Measurements from ENCODE around the gene TSSC4.

TSSC4 gene

DNA sequence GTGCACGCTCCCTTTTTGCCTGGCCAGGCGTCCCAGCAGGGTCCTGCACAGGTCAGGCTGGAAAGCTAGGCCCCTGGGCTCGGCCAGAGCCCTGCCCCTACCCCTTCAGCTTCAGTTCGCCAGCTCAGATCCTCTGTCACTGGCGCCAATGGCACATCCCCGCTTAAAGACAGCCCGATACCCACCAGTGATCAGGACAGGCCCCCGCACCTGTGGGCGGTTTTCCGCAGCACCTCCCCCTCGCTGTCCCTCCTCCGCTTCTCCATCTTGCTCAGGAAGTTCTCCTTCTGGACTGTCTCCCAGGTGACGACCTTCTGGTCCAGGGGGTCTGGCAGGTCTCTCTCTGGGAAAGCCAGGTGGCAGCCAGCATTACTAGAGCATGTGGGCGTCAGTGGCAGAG is 5.9 kb downstream of the TSSC4 start:
- Mint-ChIP-seq H3K9me3 (no peaks in the 10 kb centered on the region), H3K4me3 (peak overlapping the region; percentile 33), H3K36me3 (ENCODE audit: low read depth) (no peaks in the 10 kb centered on the region), H3K27ac (no peak overlapping the region), H3K4me1 (peaks cover 76% of the 10 kb centered on the region), H3K27me3 (ENCODE audit: low read depth, poor library complexity) (peaks cover 5% of the 10 kb centered on the region)
- TF ChIP-seq, protein P1, sequence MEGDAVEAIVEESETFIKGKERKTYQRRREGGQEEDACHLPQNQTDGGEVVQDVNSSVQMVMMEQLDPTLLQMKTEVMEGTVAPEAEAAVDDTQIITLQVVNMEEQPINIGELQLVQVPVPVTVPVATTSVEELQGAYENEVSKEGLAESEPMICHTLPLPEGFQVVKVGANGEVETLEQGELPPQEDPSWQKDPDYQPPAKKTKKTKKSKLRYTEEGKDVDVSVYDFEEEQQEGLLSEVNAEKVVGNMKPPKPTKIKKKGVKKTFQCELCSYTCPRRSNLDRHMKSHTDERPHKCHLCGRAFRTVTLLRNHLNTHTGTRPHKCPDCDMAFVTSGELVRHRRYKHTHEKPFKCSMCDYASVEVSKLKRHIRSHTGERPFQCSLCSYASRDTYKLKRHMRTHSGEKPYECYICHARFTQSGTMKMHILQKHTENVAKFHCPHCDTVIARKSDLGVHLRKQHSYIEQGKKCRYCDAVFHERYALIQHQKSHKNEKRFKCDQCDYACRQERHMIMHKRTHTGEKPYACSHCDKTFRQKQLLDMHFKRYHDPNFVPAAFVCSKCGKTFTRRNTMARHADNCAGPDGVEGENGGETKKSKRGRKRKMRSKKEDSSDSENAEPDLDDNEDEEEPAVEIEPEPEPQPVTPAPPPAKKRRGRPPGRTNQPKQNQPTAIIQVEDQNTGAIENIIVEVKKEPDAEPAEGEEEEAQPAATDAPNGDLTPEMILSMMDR (IDR thresholded peaks at IDR 0.05) = no peak
- DNase-seq = no peak

DNA sequence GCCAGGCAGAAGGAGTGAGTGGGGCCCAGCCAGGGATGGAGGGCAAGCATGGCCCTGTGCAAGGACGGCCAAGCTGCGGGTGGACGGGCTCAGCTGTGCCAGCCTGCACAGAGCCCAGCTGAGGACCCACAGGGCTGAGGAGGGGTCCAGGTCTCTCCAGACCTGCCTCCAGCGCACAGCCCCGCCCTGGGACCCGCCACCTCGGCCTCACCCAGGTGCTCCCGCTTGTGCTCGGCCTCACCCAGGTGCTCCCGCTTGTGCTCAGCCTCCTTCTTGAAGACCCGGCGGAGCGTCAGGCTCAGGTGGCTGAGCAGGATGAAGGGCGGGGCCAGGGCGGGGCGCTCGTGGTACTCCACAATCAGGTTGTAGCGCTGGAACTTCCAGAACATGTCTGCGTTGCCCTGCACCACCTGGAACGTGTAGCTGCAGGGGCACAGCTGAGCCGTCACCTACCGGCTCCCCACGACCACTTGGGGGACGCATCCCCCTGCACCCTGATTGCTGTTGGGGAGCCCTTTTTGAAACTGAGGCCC is 6.4 kb downstream of the TSSC4 start:
- Mint-ChIP-seq H3K9me3 (no peaks in the 10 kb centered on the region), H3K27me3 (ENCODE audit: low read depth, poor library complexity) (peaks cover 5% of the 10 kb centered on the region), H3K27ac (no peak overlapping the region), H3K4me3 (no peak overlapping the region), H3K36me3 (ENCODE audit: low read depth) (no peaks in the 10 kb centered on the region), H3K4me1 (peaks cover 76% of the 10 kb centered on the region)
- DNase-seq = no peak
- TF ChIP-seq, protein P1 (IDR thresholded peaks at IDR 0.05) = no peak

DNA sequence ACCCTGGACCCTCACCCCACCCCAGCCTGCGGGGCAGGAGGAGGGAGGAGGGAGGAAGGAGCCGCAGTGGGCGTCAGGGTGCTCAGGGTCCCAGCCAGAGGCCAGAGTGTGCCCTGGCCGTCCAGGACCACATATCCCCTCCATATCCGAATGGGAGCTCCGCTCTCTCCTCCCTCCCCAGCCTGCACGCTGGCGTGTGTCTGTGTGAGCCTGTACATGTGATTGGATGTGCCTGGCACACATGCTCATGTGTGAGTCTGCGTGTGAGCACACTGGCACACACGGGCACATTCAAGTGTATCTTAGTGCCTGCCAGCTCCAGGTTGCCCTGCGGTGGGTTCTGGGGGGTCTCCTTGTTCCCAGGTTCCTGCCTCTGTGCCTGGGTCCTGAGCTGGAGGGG is 8.1 kb downstream of the TSSC4 start:
- H3K27ac Mint-ChIP-seq = peak overlapping the region; percentile 99
- H3K27me3 Mint-ChIP-seq (ENCODE audit: low read depth, poor library complexity) = peaks cover 5% of the 10 kb centered on the region
- TF ChIP-seq, protein P1 (IDR thresholded peaks at IDR 0.05) = no peak
- peaks cover 75% of the 10 kb centered on the region for H3K4me1 Mint-ChIP-seq
- no peaks in the 10 kb centered on the region for H3K9me3 Mint-ChIP-seq
- H3K4me3 Mint-ChIP-seq = peak overlapping the region; percentile 75
- no peak for DNase-seq
- no peaks in the 10 kb centered on the region for H3K36me3 Mint-ChIP-seq (ENCODE audit: low read depth)

DNA sequence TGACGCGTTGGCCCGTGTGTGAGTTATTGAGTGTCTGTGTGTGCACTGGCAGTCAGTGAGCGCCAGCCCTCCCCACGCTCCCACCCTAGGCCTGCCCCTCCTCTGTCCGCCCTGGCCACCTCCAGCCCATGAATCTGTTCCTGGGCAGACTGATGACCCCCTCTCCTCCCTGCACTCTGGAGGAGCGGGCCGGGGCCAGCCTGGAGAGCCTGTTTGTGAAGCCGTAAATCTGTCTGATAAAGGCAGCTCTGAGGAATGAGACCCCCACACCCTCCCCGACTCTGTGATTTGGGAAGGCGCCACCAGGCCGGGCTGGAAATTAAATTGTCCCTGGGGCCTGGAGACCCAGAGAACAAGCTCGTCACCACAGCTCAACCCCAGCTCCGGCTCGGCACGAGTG is 8.6 kb downstream of the TSSC4 start:
- H3K27me3 Mint-ChIP-seq (ENCODE audit: low read depth, poor library complexity) = peaks cover 5% of the 10 kb centered on the region
- H3K36me3 Mint-ChIP-seq (ENCODE audit: low read depth) = no peaks in the 10 kb centered on the region
- H3K4me3 Mint-ChIP-seq = peak overlapping the region; percentile 75
- H3K4me1 Mint-ChIP-seq = peaks cover 75% of the 10 kb centered on the region
- TF ChIP-seq, protein P1 (IDR thresholded peaks at IDR 0.05) = no peak
- peak; percentile 84 for DNase-seq
- H3K9me3 Mint-ChIP-seq = no peaks in the 10 kb centered on the region
- H3K27ac Mint-ChIP-seq = peak overlapping the region; percentile 99

DNA sequence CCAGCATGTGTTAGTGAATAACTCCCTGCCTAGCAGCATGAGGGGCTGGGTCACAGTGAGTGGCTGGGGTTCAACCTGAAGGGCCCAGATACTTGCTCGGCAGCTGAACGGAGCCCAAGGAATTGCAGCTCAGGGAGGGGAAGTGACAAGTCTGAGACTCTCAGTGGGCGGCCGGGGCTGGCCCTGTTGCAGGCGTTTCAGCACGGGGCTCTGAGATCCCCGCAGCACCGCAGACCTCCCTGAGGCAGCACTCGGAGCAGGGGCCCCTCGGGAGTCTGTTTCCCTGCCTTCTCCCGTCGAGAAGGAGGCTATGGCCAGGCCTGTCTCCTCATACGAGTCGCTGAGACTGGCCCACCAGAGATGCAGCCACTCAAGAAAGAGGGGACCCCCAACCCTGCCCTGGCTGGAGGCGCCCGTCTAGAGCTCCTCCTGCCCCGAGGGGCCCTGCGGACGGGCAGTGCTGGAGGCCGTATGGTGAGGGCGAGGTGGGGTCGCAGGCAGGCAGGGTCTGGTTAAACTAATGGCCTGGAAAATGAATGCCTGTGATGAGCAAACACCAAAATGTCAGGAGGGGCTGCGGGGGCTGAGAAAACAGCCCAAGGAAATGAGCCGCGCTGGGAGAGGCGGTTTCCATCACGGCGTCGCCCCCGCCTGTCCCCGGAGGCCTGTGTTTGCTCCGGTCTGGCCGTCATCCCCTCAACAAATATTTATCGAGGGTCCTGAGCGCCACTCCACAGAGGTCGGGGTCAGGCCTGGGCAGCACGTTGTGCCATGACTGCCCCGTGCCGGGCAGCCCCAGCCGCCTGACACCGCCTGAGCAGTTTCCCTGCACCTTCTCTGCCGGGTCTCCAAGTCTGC is 9.3 kb downstream of the TSSC4 start:
- peaks cover 5% of the 10 kb centered on the region for H3K27me3 Mint-ChIP-seq (ENCODE audit: low read depth, poor library complexity)

More for the DNA sequence above, 9.3 kb downstream of the TSSC4 start:
- TF ChIP-seq, protein P1 (IDR thresholded peaks at IDR 0.05) = no peak
- Mint-ChIP-seq H3K4me3 (peak overlapping the region; percentile 15), H3K9me3 (no peaks in the 10 kb centered on the region), H3K27ac (peak overlapping the region; percentile 99), H3K36me3 (ENCODE audit: low read depth) (no peaks in the 10 kb centered on the region), H3K4me1 (peaks cover 68% of the 10 kb centered on the region)
- peak; percentile 66 for DNase-seq

Measured in nephron progenitor cell (in vitro differentiated cells).